UCSD-AML1 (cell line): ENCODE measurements around the gene TMEM178B.

ENCODE experiments used
- DNase-seq: peaks from one replicate; lab custom pipeline; 2025; ENCODE audit not compliant: unreplicated experiment; lab: John Stamatoyannopoulos, UW

The TMEM178B gene

GRCh38 chr7:141348728-141349127 lies 274.9 kb downstream of the TMEM178B start:
- DNase-seq = no peak

- DNase-seq = no peak
These were observed 275.5 kb downstream of the TMEM178B start for GRCh38 chr7:141349338-141349737.

- no peak for DNase-seq
These were observed 275.9 kb downstream of the TMEM178B start for GRCh38 chr7:141349804-141350203.

- no peak for DNase-seq
These were observed 277.3 kb downstream of the TMEM178B start for GRCh38 chr7:141351175-141351574.

GRCh38 chr7:141352955-141353354 lies 279.1 kb downstream of the TMEM178B start:
- DNase-seq = no peak

GRCh38 chr7:141354251-141354650 lies 280.4 kb downstream of the TMEM178B start:
- no peak for DNase-seq

GRCh38 chr7:141355032-141355431 lies 281.2 kb downstream of the TMEM178B start:
- no peak for DNase-seq

- DNase-seq = no peak
These were observed 282.3 kb downstream of the TMEM178B start for GRCh38 chr7:141356161-141356560.

GRCh38 chr7:141358386-141358785 lies 284.5 kb downstream of the TMEM178B start:
- DNase-seq = no peak

GRCh38 chr7:141359262-141359661 lies 285.4 kb downstream of the TMEM178B start:
- no peak for DNase-seq

- DNase-seq = no peak
These were observed 286.0 kb downstream of the TMEM178B start for GRCh38 chr7:141359740-141360415.

- DNase-seq = no peak
These were observed 286.5 kb downstream of the TMEM178B start for GRCh38 chr7:141360416-141360760.

- DNase-seq = no peak
These were observed 286.9 kb downstream of the TMEM178B start for GRCh38 chr7:141360803-141361202.

GRCh38 chr7:141361479-141361878 lies 287.6 kb downstream of the TMEM178B start:
- no peak for DNase-seq

- DNase-seq = no peak
These were observed 288.1 kb downstream of the TMEM178B start for GRCh38 chr7:141361960-141362359.

- no peak for DNase-seq
These were observed 288.9 kb downstream of the TMEM178B start for GRCh38 chr7:141362580-141363435.

- no peak for DNase-seq
These were observed 289.9 kb downstream of the TMEM178B start for GRCh38 chr7:141363748-141364147.

- no peak for DNase-seq
These were observed 292.3 kb downstream of the TMEM178B start for GRCh38 chr7:141366091-141366621.

- no peak for DNase-seq
These were observed 295.6 kb downstream of the TMEM178B start for GRCh38 chr7:141369422-141369821.

GRCh38 chr7:141370178-141370577 lies 296.3 kb downstream of the TMEM178B start:
- DNase-seq = no peak

GRCh38 chr7:141370650-141371049 lies 296.8 kb downstream of the TMEM178B start:
- DNase-seq = no peak

- DNase-seq = no peak
These were observed 300.6 kb downstream of the TMEM178B start for GRCh38 chr7:141374425-141374824.
